ENCODE data around the gene PLPP7.

DNA sequence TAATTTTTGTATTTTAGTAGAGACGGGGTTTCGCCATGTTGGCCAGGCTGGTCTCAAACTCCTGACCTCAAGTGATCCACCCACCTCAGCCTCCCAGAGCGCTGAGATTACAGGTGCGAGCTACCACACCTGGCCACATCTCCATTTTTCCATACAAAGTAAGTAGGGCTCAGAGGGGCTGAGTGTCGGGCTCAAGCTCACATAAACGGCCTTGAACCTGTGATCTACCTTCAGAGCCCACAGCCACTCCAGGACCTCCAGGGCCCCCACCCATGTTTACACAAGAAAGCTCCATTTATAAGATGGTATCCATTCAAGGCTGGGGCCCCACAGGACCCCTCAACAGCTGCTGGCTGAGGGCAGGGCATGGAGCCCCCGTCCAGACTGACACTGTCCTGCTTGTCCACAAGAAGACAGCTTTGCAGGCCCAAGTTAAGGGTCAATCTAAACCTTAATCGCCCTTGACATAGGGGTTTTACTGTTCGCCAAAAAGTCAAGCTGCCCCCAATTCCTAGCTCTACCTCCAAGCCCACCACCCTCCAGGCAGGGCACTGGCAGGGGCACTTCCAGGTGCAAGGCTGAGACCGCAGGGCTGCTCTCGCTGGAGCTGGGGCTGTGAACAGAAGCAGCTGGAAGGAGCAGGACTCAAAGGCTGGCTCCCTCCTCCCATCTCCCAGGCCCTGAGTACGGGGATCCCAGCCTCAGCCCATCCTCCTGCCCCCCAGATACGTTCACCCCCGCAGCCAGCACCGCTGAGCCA lies 32.1 kb upstream of the PLPP7 start:
- TF ChIP-seq CTCF (IDR thresholded peaks at IDR 0.05; ENCODE audit: insufficient read depth, low read depth, low read length) (no peak), EZH2 (IDR thresholded peaks at IDR 0.05; ENCODE audit: insufficient read depth, low read length) (no peak)

Data from astrocyte (in vitro differentiated cells and primary cell).